Activated gamma-delta T cell treated with anti-CD3 and anti-CD28 coated beads, Interleukin-2, amount 50 U/mL, for 16 hours (primary cell): ENCODE data around the gene PZP.

Experiments
- DNase-seq: peaks from one replicate; pipeline ENCODE4 v3.0.0-alpha.2; 2020; ENCODE audit warnings: low read depth

Gene PZP

DNA sequence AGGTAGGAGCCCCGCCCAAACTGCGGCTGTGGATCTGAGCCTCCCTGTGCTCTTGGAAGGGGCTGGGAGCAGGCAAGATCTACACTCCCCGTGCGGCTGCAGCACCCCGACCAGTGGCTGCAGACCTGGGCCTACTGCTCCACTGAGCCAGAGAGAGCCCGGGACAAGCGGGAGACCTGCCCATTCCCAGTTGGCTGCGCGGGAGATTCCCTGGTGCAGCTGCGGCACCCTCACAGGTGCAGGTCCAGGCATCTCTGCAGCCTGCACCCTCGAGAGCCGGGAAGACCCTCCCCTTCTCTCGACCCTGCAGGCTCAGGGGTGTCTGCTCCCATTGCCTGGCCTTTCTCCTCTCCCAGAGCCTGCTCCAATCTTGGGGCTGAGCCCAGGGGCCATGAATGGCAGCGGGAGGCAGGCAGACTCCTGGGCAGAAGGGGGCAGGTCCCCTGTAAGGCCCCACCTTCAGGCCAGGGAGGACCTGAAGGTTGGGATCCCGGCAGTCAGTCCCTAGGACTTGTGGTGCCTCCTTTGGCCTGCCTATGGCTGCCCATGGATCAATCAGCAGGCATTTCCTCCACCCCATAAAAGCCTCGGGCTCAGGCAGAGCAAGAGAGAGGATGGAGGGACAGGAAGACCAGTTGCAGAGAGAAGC lies 83.7 kb downstream of the PZP start:
- DNase-seq, result no peak

GRCh38 chr12:9123781-9124382 lies 84.3 kb downstream of the PZP start:
- DNase-seq, result no peak

DNA sequence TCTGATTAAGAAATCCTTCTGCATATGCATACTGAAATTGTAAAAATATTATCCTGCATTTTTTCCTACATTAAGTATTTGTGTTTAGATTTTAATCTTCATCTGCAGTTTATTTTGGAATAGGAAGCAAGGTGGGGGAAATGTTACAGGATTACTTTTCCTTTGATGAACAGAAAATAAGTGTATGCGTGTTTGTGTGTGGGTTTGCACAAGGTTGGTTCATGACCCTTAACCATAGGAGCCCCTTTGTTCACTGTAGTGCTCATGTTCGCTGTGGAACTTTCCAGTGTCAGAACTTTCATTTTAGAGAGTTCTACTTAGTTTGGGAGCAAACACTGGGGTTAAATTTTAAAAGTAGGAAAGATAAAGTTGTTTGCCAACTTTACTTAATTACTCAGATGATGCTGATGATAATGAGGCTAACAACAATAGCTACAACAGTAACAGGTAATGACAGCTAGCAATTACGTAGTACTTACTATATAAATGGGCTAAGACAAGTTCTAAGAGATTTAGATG lies 86.0 kb downstream of the PZP start:
- no peak for DNase-seq

GRCh38 chr12:9120487-9121184 lies 87.6 kb downstream of the PZP start:
- DNase-seq, result no peak

- no peak for DNase-seq
Measured at GRCh38 chr12:9118158-9118557, 90.0 kb downstream of the PZP start.

GRCh38 chr12:9115731-9116559 lies 92.2 kb downstream of the PZP start, which contains the start of gene A2M:
TSS of gene A2M (minus strand) at chr12:9115919. CDS start at chr12:9115849, 70 bp downstream.
- DNase-seq, result no peak

- no peak for DNase-seq
Measured at GRCh38 chr12:9114946-9115345, 93.2 kb downstream of the PZP start.

DNA sequence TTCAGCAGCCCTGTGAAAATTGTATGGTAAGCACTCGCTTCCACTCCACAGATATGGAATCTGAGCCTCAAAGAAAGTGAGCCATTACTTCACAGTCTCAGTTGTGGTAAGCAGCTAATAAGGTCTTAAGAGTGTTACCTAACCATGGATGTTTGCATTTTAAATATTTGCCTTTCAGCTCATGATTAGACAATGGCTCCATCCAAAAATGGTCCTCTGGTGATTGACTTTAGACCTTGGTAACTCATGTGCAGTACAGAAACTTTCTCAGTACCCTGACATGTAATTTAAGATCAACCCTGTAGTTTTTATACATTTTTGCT lies 94.2 kb downstream of the PZP start:
- no peak for DNase-seq

DNA sequence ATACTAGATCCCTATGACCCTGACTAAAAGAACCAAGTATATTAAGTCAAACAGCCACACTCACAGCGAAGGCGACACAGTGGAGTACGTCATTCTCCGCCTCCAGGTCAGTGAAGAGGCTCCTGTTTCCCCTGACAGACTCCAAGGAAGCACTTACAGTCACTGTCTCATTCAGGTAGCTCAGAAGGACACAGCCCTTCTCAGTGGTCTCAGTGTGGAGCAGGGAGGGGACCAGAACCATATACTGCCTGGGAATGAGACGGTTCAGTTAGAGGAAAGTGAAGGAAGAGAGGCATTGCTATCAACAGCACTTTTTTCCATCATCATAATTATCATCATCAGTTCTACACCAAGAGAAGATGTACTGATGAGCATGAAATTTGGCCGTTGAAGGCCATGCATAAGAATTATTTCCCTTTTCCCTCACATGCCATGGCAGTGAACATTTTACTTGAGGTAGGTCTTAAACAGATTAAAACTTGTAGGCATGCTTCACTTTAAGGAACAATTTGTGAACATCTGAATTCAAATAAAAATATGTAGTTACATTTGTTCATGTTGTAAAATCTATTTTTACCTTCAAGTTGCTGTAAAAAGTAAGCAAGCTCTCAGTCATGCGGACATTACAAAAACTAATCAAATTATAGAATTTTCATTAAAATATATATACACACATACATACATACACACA lies 94.8 kb downstream of the PZP start:
- no peak for DNase-seq

- DNase-seq, result no peak
Measured at GRCh38 chr12:9112076-9112853, 95.9 kb downstream of the PZP start.

DNA sequence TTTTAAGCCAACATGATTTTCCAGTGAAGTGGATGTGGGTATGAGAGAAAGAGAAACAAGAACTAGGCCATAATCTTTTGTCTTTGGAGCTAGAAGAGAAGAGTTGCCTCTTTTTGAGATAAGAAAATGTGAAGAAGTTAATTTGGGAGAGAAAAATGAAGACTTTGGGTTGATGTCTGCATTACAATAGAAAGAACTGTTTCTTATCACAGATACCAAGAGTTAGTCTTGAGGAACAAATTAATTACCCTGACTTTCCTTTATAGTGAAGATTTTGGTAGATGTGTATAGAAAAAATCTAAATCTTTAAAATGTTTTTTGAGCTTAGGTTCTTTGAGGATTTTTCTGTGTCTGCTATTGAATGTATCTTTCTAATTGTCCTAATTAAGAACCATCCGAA lies 96.7 kb downstream of the PZP start:
- DNase-seq, result no peak

DNA sequence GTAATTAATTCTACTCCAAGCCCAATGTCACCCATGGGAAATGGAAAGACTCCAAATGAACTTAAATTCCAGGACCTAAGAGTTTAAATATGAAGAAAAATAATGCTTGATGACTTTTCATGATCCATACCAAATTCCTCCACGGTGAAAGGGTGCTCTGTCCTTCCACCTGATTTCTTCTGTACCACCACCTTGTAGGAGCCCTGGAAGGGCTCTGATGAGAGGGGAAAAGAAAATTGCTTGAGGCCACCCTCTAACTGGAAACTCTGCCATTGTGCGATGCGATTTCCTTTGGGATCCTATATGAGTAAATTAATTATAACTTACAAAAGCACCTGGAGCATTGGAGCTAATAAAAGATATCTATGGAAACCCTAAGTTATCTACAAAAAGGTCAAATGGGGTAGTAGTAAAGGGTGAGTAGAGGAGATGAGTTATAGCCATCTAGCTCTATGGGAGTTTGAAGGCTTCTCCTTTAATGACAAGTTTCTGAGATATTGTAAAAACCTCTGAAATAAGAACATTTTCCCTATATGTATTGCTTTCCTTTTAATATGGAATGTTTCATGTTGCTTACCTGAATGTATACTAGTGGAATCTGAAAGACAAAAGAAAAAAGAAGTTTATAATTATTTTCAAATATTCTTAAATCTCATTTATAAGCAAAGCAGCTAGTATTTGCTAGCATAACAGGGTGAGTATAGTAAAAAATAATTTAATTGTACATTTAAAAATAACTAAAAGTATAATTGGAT lies 98.3 kb downstream of the PZP start:
- DNase-seq, result no peak

DNA sequence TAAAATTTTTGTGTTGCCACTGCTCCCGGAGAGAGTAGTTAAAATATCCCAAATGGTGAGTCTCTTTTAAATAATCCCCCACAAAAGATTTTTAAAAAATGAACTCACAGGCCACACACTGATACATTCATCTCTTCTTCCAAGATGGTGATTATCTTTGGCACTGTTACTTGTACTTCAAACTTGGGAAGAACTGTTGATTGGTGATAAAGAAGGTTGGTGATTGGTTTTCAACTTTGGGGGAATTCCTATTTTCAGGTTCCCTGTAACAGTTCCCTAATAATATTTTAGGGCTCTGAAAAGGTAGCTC lies 99.0 kb downstream of the PZP start:
- no peak for DNase-seq

DNA sequence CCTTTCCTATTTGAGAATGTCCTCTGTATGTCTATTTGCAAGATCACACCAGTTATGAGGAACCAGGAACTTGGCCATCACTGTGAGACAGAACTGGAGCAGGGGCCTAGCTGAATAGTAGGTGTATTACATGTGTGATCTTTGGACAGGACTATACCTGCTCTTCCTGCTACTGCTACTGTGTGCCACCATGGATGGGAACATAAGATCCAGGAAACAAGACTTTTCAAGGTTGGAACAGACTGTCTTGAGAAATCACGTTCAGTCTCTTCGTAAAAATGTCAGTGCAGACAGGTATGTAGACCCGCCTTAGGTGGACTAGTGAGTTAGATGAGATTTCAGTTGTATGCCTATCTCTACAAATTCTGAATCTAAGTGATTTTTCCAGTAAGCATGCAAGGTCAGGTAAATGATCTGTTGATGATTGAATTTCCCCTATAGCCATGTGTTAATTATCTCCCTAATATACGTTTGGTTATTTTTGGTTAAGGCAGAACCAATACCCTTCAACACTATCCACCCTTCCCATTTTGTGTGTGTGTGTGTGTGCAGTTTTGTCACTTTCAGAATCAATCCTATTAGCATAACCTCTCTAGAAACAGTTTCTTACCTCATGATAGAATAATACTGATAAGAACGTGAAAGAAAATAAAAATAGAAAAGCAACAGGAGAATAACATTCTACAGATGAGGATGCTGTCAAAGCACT lies 99.5 kb downstream of the PZP start:
- DNase-seq, result no peak

- no peak for DNase-seq
Measured at GRCh38 chr12:9107542-9107873, 100.7 kb downstream of the PZP start.

- DNase-seq, result no peak
Measured at GRCh38 chr12:9106610-9107541, 101.3 kb downstream of the PZP start.

- DNase-seq, result no peak
Measured at GRCh38 chr12:9106067-9106466, 102.1 kb downstream of the PZP start.

DNA sequence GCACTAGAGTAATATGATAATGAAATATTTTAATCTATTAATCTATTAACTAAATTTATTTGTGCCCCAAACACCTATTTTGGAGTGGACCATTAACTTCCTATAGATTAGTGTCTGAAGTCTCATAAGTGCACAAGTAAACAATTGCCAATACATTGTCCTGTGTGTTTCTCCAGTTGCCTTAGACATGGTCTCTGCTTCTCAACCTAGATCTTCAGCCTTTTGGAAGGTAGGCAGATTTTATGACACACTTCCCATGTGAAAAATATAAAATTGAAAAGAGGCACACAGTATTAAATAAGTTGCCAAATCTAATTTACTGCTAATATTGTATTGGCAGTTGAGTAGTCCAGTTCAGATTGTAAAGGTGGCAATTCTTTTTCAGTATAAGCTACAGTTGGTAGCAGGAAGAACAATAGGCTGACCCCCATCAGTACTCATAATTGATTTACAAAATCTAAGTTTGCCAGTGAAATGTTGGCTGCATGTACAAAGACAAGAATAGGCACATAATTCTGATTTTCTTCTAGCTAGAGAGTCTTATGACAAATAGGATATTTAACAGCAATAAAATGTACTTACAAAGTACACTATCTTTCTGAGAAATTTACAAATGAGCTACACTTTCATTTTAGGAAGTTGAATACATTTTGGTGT lies 103.3 kb downstream of the PZP start:
- DNase-seq, result no peak
